Measurements from ENCODE around the gene CHST8. TPM values are rescaled to one million over a fixed set of nuclear protein-coding genes. Genes with fewer than 3 reads are reported as not detected.

The CHST8 gene
- total RNA-seq, 1 donor from 2014 or later = 3.0 TPM

DNA sequence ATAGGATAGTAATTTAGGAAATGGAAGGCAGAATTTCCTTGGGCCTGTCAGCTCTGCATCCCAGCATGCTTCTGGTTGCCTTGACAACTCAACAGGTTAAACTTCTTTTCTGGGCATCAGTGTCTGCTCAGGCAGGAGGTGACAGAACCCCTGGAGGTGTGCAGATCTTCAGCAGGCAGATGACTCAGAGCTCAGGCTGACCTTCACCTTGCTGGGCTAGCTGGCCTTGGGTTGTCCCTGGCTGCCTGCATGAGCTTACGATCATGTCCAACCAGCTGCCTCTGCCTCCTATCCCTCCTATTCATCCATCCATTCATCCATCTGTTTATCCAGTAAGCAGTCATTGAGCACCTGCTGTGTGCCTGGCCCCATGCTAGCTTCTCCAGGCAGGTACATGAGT is 93.7 kb downstream of the CHST8 start:
- TF ChIP-seq, protein P1, sequence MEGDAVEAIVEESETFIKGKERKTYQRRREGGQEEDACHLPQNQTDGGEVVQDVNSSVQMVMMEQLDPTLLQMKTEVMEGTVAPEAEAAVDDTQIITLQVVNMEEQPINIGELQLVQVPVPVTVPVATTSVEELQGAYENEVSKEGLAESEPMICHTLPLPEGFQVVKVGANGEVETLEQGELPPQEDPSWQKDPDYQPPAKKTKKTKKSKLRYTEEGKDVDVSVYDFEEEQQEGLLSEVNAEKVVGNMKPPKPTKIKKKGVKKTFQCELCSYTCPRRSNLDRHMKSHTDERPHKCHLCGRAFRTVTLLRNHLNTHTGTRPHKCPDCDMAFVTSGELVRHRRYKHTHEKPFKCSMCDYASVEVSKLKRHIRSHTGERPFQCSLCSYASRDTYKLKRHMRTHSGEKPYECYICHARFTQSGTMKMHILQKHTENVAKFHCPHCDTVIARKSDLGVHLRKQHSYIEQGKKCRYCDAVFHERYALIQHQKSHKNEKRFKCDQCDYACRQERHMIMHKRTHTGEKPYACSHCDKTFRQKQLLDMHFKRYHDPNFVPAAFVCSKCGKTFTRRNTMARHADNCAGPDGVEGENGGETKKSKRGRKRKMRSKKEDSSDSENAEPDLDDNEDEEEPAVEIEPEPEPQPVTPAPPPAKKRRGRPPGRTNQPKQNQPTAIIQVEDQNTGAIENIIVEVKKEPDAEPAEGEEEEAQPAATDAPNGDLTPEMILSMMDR (IDR thresholded peaks at IDR 0.05; ENCODE audit: unreplicated experiment) = no peak
- DNase-seq (ENCODE audit: low spot score, unreplicated experiment) = no peak
- Mint-ChIP-seq H3K27me3 (peaks cover 6% of the 10 kb centered on the region), H3K4me1 (ENCODE audit: low read depth) (no peaks in the 10 kb centered on the region), H3K36me3 (ENCODE audit: insufficient read depth) (no peaks in the 10 kb centered on the region), H3K9me3 (ENCODE audit: low read depth) (no peaks in the 10 kb centered on the region), H3K27ac (no peak overlapping the region), H3K4me3 (ENCODE audit: low read depth) (no peak overlapping the region)

- H3K27me3 Mint-ChIP-seq = peaks cover 6% of the 10 kb centered on the region
- H3K9me3 Mint-ChIP-seq (ENCODE audit: low read depth) = no peaks in the 10 kb centered on the region
- H3K4me1 Mint-ChIP-seq (ENCODE audit: low read depth) = peaks cover 10% of the 10 kb centered on the region
- H3K27ac Mint-ChIP-seq = no peak overlapping the region
- TF ChIP-seq, protein P1 (IDR thresholded peaks at IDR 0.05; ENCODE audit: unreplicated experiment) = no peak
- no peak for DNase-seq (ENCODE audit: low spot score, unreplicated experiment)
- H3K36me3 Mint-ChIP-seq (ENCODE audit: insufficient read depth) = no peaks in the 10 kb centered on the region
- no peak overlapping the region for H3K4me3 Mint-ChIP-seq (ENCODE audit: low read depth)
Measured at GRCh38 chr19:33717878-33718277, 96.1 kb downstream of the CHST8 start.

- no peak overlapping the region for H3K4me3 Mint-ChIP-seq (ENCODE audit: low read depth)
- H3K27ac Mint-ChIP-seq = peak overlapping the region; percentile 86
- no peak for DNase-seq (ENCODE audit: low spot score, unreplicated experiment)
- H3K9me3 Mint-ChIP-seq (ENCODE audit: low read depth) = no peaks in the 10 kb centered on the region
- no peaks in the 10 kb centered on the region for H3K36me3 Mint-ChIP-seq (ENCODE audit: insufficient read depth)
- H3K4me1 Mint-ChIP-seq (ENCODE audit: low read depth) = peaks cover 13% of the 10 kb centered on the region
- TF ChIP-seq, protein P1 (IDR thresholded peaks at IDR 0.05; ENCODE audit: unreplicated experiment) = no peak
- H3K27me3 Mint-ChIP-seq = peaks cover 6% of the 10 kb centered on the region
Measured at GRCh38 chr19:33718651-33719254, 97.0 kb downstream of the CHST8 start.

DNA sequence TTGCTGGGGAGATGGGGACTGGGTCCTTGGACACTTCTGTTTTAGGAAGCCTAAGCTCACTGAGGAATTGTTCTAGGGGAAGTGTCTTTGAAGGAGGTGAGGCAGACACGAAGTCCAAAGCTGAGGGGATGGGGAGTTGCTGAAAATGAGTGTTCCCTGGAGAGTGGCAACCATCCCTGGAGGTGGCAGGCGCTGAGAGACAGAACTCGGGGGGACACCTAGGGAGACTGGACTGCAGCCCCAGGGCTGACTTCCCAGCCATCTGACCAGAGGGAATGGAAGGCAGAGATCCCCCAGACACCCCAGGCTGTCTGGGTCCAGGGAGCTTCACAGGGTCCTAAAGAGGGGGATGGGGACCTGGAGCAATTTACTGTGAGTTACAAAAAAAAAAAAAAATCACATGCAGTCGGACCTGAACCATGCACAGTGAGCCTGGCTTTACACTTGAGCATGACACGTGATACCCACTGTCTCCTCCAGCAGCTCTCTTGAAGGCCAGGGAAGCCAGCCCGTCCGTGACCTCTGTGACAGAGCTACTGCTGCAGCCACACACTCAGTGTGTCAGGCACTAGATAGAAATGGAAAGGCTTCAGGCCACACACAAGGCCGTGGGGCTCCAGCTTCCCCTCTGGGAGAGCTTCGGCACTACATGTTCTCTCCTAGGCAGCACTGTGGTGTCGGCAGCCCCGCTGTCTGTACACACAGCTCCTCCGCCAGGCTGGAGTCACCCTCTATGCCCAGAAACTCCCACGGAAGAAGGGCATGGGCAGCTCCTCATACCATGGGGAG is 97.8 kb downstream of the CHST8 start:
- H3K4me3 Mint-ChIP-seq (ENCODE audit: low read depth) = no peak overlapping the region
- peaks cover 6% of the 10 kb centered on the region for H3K27me3 Mint-ChIP-seq
- DNase-seq (ENCODE audit: low spot score, unreplicated experiment) = no peak
- H3K9me3 Mint-ChIP-seq (ENCODE audit: low read depth) = no peaks in the 10 kb centered on the region
- TF ChIP-seq, protein P1 (IDR thresholded peaks at IDR 0.05; ENCODE audit: unreplicated experiment) = no peak
- peaks cover 13% of the 10 kb centered on the region for H3K4me1 Mint-ChIP-seq (ENCODE audit: low read depth)
- no peak overlapping the region for H3K27ac Mint-ChIP-seq
- no peaks in the 10 kb centered on the region for H3K36me3 Mint-ChIP-seq (ENCODE audit: insufficient read depth)

GRCh38 chr19:33720155-33720493 is 98.4 kb downstream of the CHST8 start:
- H3K27ac Mint-ChIP-seq = no peak overlapping the region
- no peak for DNase-seq (ENCODE audit: low spot score, unreplicated experiment)
- H3K4me3 Mint-ChIP-seq (ENCODE audit: low read depth) = no peak overlapping the region
- TF ChIP-seq, protein P1 (IDR thresholded peaks at IDR 0.05; ENCODE audit: unreplicated experiment) = no peak
- H3K27me3 Mint-ChIP-seq = peaks cover 6% of the 10 kb centered on the region
- H3K9me3 Mint-ChIP-seq (ENCODE audit: low read depth) = no peaks in the 10 kb centered on the region
- H3K36me3 Mint-ChIP-seq (ENCODE audit: insufficient read depth) = no peaks in the 10 kb centered on the region
- peaks cover 13% of the 10 kb centered on the region for H3K4me1 Mint-ChIP-seq (ENCODE audit: low read depth)
